ENCODE results near the gene ARL8B. TPM values are rescaled to one million over a fixed set of nuclear protein-coding genes. Genes with fewer than 3 reads are reported as not detected.
A peak's percentile ranks its signal among the peaks of the same experiment; 100 is the strongest.

The ARL8B gene
- polyA plus RNA-seq, 3 donors = 46.6 to 121 (median 101) TPM

DNA sequence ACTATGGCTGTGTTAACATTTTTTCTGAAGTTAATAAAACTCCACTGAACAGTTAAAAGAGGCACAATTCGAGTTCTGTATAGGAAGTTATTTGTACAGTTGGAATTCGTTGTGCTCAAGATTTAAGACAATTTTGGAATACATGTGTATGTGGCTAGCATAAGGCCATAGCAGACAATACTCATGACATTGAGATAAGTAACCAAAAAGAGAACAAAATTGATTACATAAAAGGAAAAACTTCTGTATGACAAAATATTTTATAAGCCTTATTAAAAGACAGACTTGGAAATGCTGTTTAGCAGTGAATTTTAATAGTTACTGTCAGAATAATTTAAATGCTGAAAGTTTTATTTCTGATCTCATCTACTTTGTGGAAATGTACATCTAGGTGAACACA lies 47.7 kb downstream of the ARL8B start:
- peak overlapping the region in 1 of 3 experiments; percentile 25 for H3K4me3 ChIP-seq (replicated peaks in 1 of 3; ENCODE audit: low read depth in 2 of 3, low read length in 3 of 3)
- H3K4me1 ChIP-seq (ENCODE audit: control insufficient read depth in 1 of 2, insufficient read depth in 2 of 2, low read length in 2 of 2) = peaks cover 26 to 44% of the 10 kb centered on the region in 2 donors
- intact Hi-C loops (cut with micrococcal nuclease) = no loop called here
- no peaks in the 10 kb centered on the region for H3K27me3 ChIP-seq (ENCODE audit: control insufficient read depth in 2 of 2, insufficient read depth in 2 of 2, low read length in 2 of 2)
- peak overlapping the region in 1 of 2 donors; percentile 68 for H3K27ac ChIP-seq (ENCODE audit: low read depth in 1 of 2, low read length in 2 of 2)
- no peak for DNase-seq
- H3K4me1 Mint-ChIP-seq = peaks cover 43% of the 10 kb centered on the region
- no peak overlapping the region for H3K9ac ChIP-seq (ENCODE audit: insufficient read depth, low read length, poor library complexity, severe bottlenecking)
- WGBS (ENCODE audit: insufficient coverage) = no CpG with 5 or more reads among the region's 2 CpGs
- H3K9me3 ChIP-seq (replicated peaks in 1 of 2; ENCODE audit: control insufficient read depth in 1 of 2, insufficient read depth in 1 of 2, low read length in 2 of 2) = no peaks in the 10 kb centered on the region
- H3K4me3 Mint-ChIP-seq = no peak overlapping the region
- H3K36me3 Mint-ChIP-seq = peaks cover 27 to 42% of the 10 kb centered on the region in 2 donors
- H3K27ac Mint-ChIP-seq = peak overlapping the region in 4 of 7 donors; percentile 71 to 94 (median 80)
- H3K36me3 ChIP-seq (replicated peaks in 1 of 2; ENCODE audit: control insufficient read depth in 1 of 2, insufficient read depth in 2 of 2, low read length in 2 of 2) = peaks cover 33 to 44% of the 10 kb centered on the region in 2 donors
- no peak overlapping the region for H3K4me2 ChIP-seq (replicated peaks; ENCODE audit: extremely low read depth, low read length, poor library complexity, severe bottlenecking)
- peaks cover 78% of the 10 kb centered on the region for H4K20me1 ChIP-seq (ENCODE audit: insufficient read depth, low read length)
- H3K9me3 Mint-ChIP-seq = no peaks in the 10 kb centered on the region
- TF ChIP-seq, protein P1, sequence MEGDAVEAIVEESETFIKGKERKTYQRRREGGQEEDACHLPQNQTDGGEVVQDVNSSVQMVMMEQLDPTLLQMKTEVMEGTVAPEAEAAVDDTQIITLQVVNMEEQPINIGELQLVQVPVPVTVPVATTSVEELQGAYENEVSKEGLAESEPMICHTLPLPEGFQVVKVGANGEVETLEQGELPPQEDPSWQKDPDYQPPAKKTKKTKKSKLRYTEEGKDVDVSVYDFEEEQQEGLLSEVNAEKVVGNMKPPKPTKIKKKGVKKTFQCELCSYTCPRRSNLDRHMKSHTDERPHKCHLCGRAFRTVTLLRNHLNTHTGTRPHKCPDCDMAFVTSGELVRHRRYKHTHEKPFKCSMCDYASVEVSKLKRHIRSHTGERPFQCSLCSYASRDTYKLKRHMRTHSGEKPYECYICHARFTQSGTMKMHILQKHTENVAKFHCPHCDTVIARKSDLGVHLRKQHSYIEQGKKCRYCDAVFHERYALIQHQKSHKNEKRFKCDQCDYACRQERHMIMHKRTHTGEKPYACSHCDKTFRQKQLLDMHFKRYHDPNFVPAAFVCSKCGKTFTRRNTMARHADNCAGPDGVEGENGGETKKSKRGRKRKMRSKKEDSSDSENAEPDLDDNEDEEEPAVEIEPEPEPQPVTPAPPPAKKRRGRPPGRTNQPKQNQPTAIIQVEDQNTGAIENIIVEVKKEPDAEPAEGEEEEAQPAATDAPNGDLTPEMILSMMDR (IDR thresholded peaks at IDR 0.05) = no peak
- H3K79me2 ChIP-seq (ENCODE audit: insufficient read depth, low read length) = peaks cover 97% of the 10 kb centered on the region
- no peaks in the 10 kb centered on the region for H3K27me3 Mint-ChIP-seq (ENCODE audit: low read depth in 3 of 3)
- H2AFZ ChIP-seq (ENCODE audit: insufficient read depth, low read depth, low read length, poor library complexity, severe bottlenecking) = no peak overlapping the region

DNA sequence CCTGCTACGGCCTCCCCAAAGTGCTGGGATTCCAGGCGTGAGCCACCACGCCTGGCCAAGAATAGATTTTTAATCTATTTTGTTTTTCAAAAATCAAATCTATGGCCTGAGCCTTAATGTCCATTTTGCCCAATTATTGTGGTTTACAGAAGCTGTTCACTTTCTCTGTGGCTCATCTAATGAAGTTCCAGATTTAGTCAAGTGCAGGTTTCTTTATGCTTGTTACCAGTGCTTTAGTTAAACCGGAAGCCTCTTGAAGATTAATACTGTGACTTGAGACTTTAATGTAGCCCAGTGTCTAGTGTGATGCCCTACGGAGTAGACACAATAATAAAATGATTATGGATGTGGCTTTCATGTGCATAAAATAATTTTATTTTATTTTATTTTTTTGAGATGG lies 48.9 kb downstream of the ARL8B start:
- H4K20me1 ChIP-seq (ENCODE audit: insufficient read depth, low read length) = peaks cover 78% of the 10 kb centered on the region
- intact Hi-C loops (cut with micrococcal nuclease) = no loop called here
- H3K27me3 ChIP-seq (ENCODE audit: control insufficient read depth in 2 of 2, insufficient read depth in 2 of 2, low read length in 2 of 2) = no peaks in the 10 kb centered on the region
- no peak for DNase-seq
- no peak overlapping the region for H3K4me2 ChIP-seq (replicated peaks; ENCODE audit: extremely low read depth, low read length, poor library complexity, severe bottlenecking)
- no peaks in the 10 kb centered on the region for H3K27me3 Mint-ChIP-seq (ENCODE audit: low read depth in 3 of 3)
- no peak overlapping the region for H3K27ac Mint-ChIP-seq
- H3K9ac ChIP-seq (ENCODE audit: insufficient read depth, low read length, poor library complexity, severe bottlenecking) = no peak overlapping the region
- H2AFZ ChIP-seq (ENCODE audit: insufficient read depth, low read depth, low read length, poor library complexity, severe bottlenecking) = no peak overlapping the region
- H3K36me3 Mint-ChIP-seq = peaks cover 38 to 51% of the 10 kb centered on the region in 2 donors
- peaks cover 97% of the 10 kb centered on the region for H3K79me2 ChIP-seq (ENCODE audit: insufficient read depth, low read length)
- TF ChIP-seq, protein P1 (IDR thresholded peaks at IDR 0.05) = no peak
- peaks cover 33% of the 10 kb centered on the region for H3K4me1 Mint-ChIP-seq
- no peak overlapping the region for H3K4me3 ChIP-seq (replicated peaks in 1 of 3; ENCODE audit: low read depth in 2 of 3, low read length in 3 of 3)
- H3K36me3 ChIP-seq (replicated peaks in 1 of 2; ENCODE audit: control insufficient read depth in 1 of 2, insufficient read depth in 2 of 2, low read length in 2 of 2) = peaks cover 45 to 56% of the 10 kb centered on the region in 2 donors
- H3K9me3 Mint-ChIP-seq = no peaks in the 10 kb centered on the region
- 100% methylated on average over 2 of the region's 5 CpGs for WGBS (ENCODE audit: insufficient coverage)
- peaks cover 24 to 38% of the 10 kb centered on the region in 2 donors for H3K4me1 ChIP-seq (ENCODE audit: control insufficient read depth in 1 of 2, insufficient read depth in 2 of 2, low read length in 2 of 2)
- H3K27ac ChIP-seq (ENCODE audit: low read depth in 1 of 2, low read length in 2 of 2) = no peak overlapping the region
- H3K9me3 ChIP-seq (replicated peaks in 1 of 2; ENCODE audit: control insufficient read depth in 1 of 2, insufficient read depth in 1 of 2, low read length in 2 of 2) = no peaks in the 10 kb centered on the region
- H3K4me3 Mint-ChIP-seq = no peak overlapping the region

Data from CD14-positive monocyte (primary cell).